CD14-positive monocyte (primary cell): ENCODE data around the gene DOP1B. TPM values are rescaled to one million over a fixed set of nuclear protein-coding genes. Genes with fewer than 3 reads are reported as not detected.

Experiments
- DNase-seq, 3 donors: peaks; one replicate each; pipeline ENCODE4 v3.0.0-alpha.2; 2011 to 2022
- H2AFZ ChIP-seq: 2 replicates; pipeline ENCODE4 v1.6.0; 2012; ENCODE audit warnings: mild to moderate bottlenecking, low read depth, low read length, inconsistent platforms; ENCODE audit not compliant: insufficient read depth, poor library complexity, severe bottlenecking
- H3K27ac ChIP-seq, 2 donors: 1 replicate in 1 of 2; 2 replicates in 1 of 2; pipeline ENCODE4 v1.5.1; 2012 to 2013; ENCODE audit warnings: low read length in 2 of 2, control low read depth in 1 of 2, inconsistent platforms in 1 of 2, low read depth in 1 of 2, mild to moderate bottlenecking in 1 of 2
- H3K27me3 ChIP-seq, 2 donors: one replicate each; pipeline versions ENCODE4 v1.6.0 to v1.6.1; 2011 to 2013; ENCODE audit warnings: low read length in 2 of 2; ENCODE audit not compliant: control insufficient read depth in 2 of 2, insufficient read depth in 2 of 2
- H3K36me3 ChIP-seq, 2 donors: replicated peaks in 1 of 2; 1 replicate in 1 of 2; 2 replicates in 1 of 2; pipeline versions ENCODE4 v1.5.1 to v1.6.1; 2012 to 2013; ENCODE audit warnings: low read length in 2 of 2, control low read depth in 1 of 2, inconsistent platforms in 1 of 2, mild to moderate bottlenecking in 1 of 2; ENCODE audit not compliant: insufficient read depth in 2 of 2, control insufficient read depth in 1 of 2
- H3K4me1 ChIP-seq, 2 donors: 1 replicate in 1 of 2; 2 replicates in 1 of 2; pipeline versions ENCODE4 v1.5.1 to v1.6.1; 2012 to 2013; ENCODE audit warnings: low read length in 2 of 2, control low read depth in 1 of 2, inconsistent platforms in 1 of 2, mild to moderate bottlenecking in 1 of 2, moderate library complexity in 1 of 2; ENCODE audit not compliant: insufficient read depth in 2 of 2, control insufficient read depth in 1 of 2
- H3K4me2 ChIP-seq: replicated peaks from 2 replicates; pipeline ENCODE3; 2012; ENCODE audit warnings: low read length, moderate library complexity, mild to moderate bottlenecking; ENCODE audit not compliant: poor library complexity, severe bottlenecking; ENCODE audit errors: extremely low read depth
- H3K4me3 ChIP-seq, 3 experiments: fragments of 200-600 bp in 1 of 3; sonication (generic) in 1 of 3; replicated peaks in 1 of 3; 1 replicate in 2 of 3; 2 replicates in 1 of 3; pipeline ENCODE4 v1.5.1; 2011 to 2013; ENCODE audit warnings: low read length in 3 of 3, mild to moderate bottlenecking in 3 of 3, control low read depth in 2 of 3, low read depth in 2 of 3, inconsistent platforms in 1 of 3, moderate library complexity in 1 of 3
- H3K79me2 ChIP-seq: 2 replicates; pipeline ENCODE4 v1.6.0; 2012; ENCODE audit warnings: mild to moderate bottlenecking, control low read depth, inconsistent platforms, low read length, moderate library complexity; ENCODE audit not compliant: insufficient read depth
- H3K9ac ChIP-seq: 2 replicates; pipeline ENCODE4 v1.6.0; 2017; ENCODE audit warnings: low read length, mild to moderate bottlenecking; ENCODE audit not compliant: insufficient read depth, poor library complexity, severe bottlenecking
- H3K9me3 ChIP-seq, 2 donors: replicated peaks in 1 of 2; 1 replicate in 1 of 2; 2 replicates in 1 of 2; pipeline versions ENCODE4 v1.5.1 to v1.6.1; 2012 to 2013; ENCODE audit warnings: low read length in 2 of 2, control low read depth in 1 of 2; ENCODE audit not compliant: control insufficient read depth in 1 of 2, insufficient read depth in 1 of 2
- H4K20me1 ChIP-seq: 2 replicates; pipeline ENCODE4 v1.6.0; 2012; ENCODE audit warnings: mild to moderate bottlenecking, low read length, control low read depth, moderate library complexity; ENCODE audit not compliant: insufficient read depth
- H3K27ac Mint-ChIP-seq, 7 donors: one replicate each; pipeline ENCODE4 v1.8.0; 2020; ENCODE audit warnings: mild to moderate bottlenecking in 7 of 7, mixed read lengths in 7 of 7, moderate library complexity in 6 of 7, inconsistent platforms in 2 of 7
- H3K27me3 Mint-ChIP-seq, 3 donors: one replicate each; pipeline ENCODE4 v1.8.0; 2021 to 2022; ENCODE audit warnings: low read depth in 3 of 3, mild to moderate bottlenecking in 3 of 3, mixed read lengths in 3 of 3, moderate library complexity in 3 of 3, inconsistent platforms in 1 of 3
- H3K36me3 Mint-ChIP-seq, 2 donors: one replicate each; pipeline ENCODE4 v1.8.0; 2020; ENCODE audit warnings: mixed read lengths in 2 of 2, inconsistent platforms in 1 of 2, mild to moderate bottlenecking in 1 of 2
- H3K4me1 Mint-ChIP-seq: one replicate; pipeline ENCODE4 v1.8.0; 2020; ENCODE audit warnings: mild to moderate bottlenecking, mixed read lengths
- H3K4me3 Mint-ChIP-seq, 2 donors: one replicate each; pipeline ENCODE4 v1.8.0; 2020; ENCODE audit warnings: mild to moderate bottlenecking in 2 of 2, mixed read lengths in 2 of 2, moderate library complexity in 1 of 2
- H3K9me3 Mint-ChIP-seq, 7 donors: one replicate each; pipeline ENCODE4 v1.8.0; 2020 to 2022; ENCODE audit warnings: mixed read lengths in 7 of 7, mild to moderate bottlenecking in 6 of 7, moderate library complexity in 6 of 7, inconsistent platforms in 2 of 7
- WGBS: methylation state at CpG from one replicate; pipeline ENCODE4 v1.1.5; 2013; ENCODE audit warnings: missing lambda C conversion rate; ENCODE audit not compliant: insufficient coverage; 5-methylcytosine and 5-hydroxymethylcytosine counted together
- intact Hi-C, 2 donors: fragments of 100-400 bp; cut with micrococcal nuclease; formaldehyde crosslinking; loops; one replicate each; pipeline versions ENCODE4 v1.15.0 to v1.15.1; 2023
- polyA plus RNA-seq, 3 donors: library from polyadenylated mRNA; depleted of rRNA in 1 of 3; unstranded in 2 of 3; stranded (reverse) in 1 of 3; fragments of 300-500 nt in 2 of 3; fragments of >200 nt in 1 of 3; fragmentation: Illumina TruSeq in 2 of 3; gene quantifications; 1 replicate in 2 of 3; 2 replicates in 1 of 3; pipeline ENCODE4 v1.2.3, GENCODE V29; 2012 to 2021
- TF ChIP-seq, protein P1 (sequence below): fragments of 200-600 bp; IDR thresholded peaks from one replicate; pipeline ENCODE4 v1.8.0; 2022; ENCODE audit warnings: antibody characterized with exemption, mild to moderate bottlenecking

Gene DOP1B
- polyA plus RNA-seq, 3 donors, result 6.0 to 14.4 (median 11.0) TPM

DNA sequence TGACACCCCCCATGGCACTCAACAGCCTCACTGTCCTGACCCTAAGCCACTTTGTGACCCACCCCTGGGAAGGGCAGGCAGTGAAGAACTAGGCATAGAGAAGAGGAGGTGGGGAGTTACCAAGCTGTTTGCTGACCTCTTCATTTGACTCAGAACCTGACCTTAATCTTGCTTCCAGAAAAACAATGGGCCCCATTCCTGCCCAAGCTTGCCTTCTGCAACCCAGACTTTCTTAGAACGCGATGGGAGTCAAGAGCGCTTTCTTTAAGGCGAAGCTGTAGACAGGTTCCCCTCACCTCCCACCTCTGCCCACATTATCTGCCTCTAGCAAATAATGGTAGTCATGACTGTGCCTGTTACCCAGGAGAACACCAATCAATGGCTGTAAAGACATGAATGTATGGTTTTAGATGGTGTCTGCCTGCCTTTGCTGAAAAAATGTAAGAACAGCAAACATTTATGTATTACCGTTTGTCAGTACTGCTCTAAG is 30.0 kb upstream of the DOP1B start:
- Mint-ChIP-seq H3K4me3 (no peak overlapping the region), H3K27me3 (peaks cover 4 to 11% (median 9%) of the 10 kb centered on the region in 3 donors), H3K27ac (no peak overlapping the region), H3K9me3 (peaks cover 0 to 2% (median 0%) of the 10 kb centered on the region in 7 donors), H3K4me1 (peaks cover 14% of the 10 kb centered on the region), H3K36me3 (no peaks in the 10 kb centered on the region)
- Histone ChIP-seq H2AFZ (no peak overlapping the region), H3K4me3 (no peak overlapping the region), H3K4me2 (no peak overlapping the region), H4K20me1 (no peaks in the 10 kb centered on the region), H3K4me1 (peaks cover 8 to 10% of the 10 kb centered on the region in 2 donors), H3K27me3 (no peaks in the 10 kb centered on the region), H3K27ac (no peak overlapping the region), H3K9ac (no peak overlapping the region), H3K79me2 (no peaks in the 10 kb centered on the region), H3K36me3 (no peaks in the 10 kb centered on the region), H3K9me3 (no peaks in the 10 kb centered on the region)
- 94% methylated on average over 3 of the region's 5 CpGs for WGBS
- intact Hi-C loops, result loop anchor here in 1 of 2 donors (5.0 kb wide), 1 partner anchor 86 kb away; no protein-coding TSS in a partner anchor
- TF ChIP-seq, protein P1, sequence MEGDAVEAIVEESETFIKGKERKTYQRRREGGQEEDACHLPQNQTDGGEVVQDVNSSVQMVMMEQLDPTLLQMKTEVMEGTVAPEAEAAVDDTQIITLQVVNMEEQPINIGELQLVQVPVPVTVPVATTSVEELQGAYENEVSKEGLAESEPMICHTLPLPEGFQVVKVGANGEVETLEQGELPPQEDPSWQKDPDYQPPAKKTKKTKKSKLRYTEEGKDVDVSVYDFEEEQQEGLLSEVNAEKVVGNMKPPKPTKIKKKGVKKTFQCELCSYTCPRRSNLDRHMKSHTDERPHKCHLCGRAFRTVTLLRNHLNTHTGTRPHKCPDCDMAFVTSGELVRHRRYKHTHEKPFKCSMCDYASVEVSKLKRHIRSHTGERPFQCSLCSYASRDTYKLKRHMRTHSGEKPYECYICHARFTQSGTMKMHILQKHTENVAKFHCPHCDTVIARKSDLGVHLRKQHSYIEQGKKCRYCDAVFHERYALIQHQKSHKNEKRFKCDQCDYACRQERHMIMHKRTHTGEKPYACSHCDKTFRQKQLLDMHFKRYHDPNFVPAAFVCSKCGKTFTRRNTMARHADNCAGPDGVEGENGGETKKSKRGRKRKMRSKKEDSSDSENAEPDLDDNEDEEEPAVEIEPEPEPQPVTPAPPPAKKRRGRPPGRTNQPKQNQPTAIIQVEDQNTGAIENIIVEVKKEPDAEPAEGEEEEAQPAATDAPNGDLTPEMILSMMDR, result no peak
- DNase-seq, result no peak

DNA sequence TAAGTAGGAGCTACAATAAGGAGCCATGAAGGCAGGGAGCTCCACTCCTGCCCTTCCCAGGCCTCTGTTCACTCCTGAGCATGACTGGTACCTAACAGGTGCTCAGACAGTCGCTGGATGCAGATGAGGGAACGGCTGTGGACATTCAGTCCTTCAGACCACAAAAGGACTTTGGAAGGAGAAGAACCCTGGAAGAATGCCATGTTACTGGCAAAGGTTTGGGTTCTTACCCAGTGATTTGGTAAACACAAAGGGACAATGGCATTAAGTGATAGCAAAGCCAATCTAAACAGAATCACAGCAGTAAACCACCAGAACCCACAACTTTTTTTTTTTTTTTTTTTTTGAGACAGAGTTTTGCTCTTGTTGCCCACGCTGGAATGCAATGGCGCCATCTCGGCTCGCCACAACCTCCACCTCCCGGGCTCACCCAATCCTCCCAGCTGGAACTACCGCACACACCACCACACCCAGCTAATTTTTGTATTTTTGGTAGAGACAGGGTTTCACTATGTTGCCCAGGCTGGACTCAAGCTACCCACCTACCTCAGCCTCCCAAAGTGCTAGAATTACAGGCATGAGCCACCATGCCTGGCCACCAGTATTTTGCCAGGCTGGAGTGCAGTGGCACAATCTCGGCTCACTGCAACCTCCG is 29.2 kb upstream of the DOP1B start:
- peaks cover 0 to 2% (median 0%) of the 10 kb centered on the region in 7 donors for H3K9me3 Mint-ChIP-seq
- intact Hi-C loops, result loop anchor here in 1 of 2 donors (5.0 kb wide), 1 partner anchor 85 kb away; no protein-coding TSS in a partner anchor
- H2AFZ ChIP-seq, result no peak overlapping the region
- WGBS, result 81% methylated on average over 2 of the region's 10 CpGs
- no peak overlapping the region for H3K27ac Mint-ChIP-seq
- H3K9me3 ChIP-seq, result no peaks in the 10 kb centered on the region
- H3K4me3 ChIP-seq, result no peak overlapping the region
- H3K9ac ChIP-seq, result no peak overlapping the region
- no peak overlapping the region for H3K27ac ChIP-seq
- peaks cover 8 to 10% of the 10 kb centered on the region in 2 donors for H3K4me1 ChIP-seq
- H3K4me2 ChIP-seq, result no peak overlapping the region
- TF ChIP-seq, protein P1, result no peak
- no peak overlapping the region for H3K4me3 Mint-ChIP-seq
- DNase-seq, result no peak
- H3K36me3 ChIP-seq, result no peaks in the 10 kb centered on the region
- no peaks in the 10 kb centered on the region for H4K20me1 ChIP-seq
- peaks cover 14% of the 10 kb centered on the region for H3K4me1 Mint-ChIP-seq
- H3K36me3 Mint-ChIP-seq, result no peaks in the 10 kb centered on the region
- H3K27me3 Mint-ChIP-seq, result peaks cover 4 to 11% (median 9%) of the 10 kb centered on the region in 3 donors
- H3K27me3 ChIP-seq, result no peaks in the 10 kb centered on the region
- no peaks in the 10 kb centered on the region for H3K79me2 ChIP-seq
